Measurements from ENCODE around the gene CACNA1C. TPM values are rescaled to one million over a fixed set of nuclear protein-coding genes. Genes with fewer than 3 reads are reported as not detected.
A peak's percentile ranks its signal among the peaks of the same experiment; 100 is the strongest.

CACNA1C gene
- total RNA-seq, 4 donors from 2014 or later: 44.1 to 104 (median 49.4) TPM

DNA sequence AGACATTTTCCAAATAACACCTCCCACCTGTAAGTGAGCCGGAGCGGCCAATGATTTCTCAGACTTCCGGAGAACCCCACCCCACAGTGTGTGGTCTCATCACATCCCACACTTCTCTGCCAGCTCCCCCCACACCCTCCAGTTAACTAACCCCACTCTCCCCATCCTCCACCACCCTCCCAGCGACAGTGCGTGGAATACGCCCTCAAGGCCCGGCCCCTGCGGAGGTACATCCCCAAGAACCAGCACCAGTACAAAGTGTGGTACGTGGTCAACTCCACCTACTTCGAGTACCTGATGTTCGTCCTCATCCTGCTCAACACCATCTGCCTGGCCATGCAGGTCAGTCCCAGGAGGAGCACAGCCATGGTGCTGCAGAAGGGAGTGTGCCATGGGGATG lies 557.6 kb downstream of the CACNA1C start:
- 99% methylated on average over 10 of the region's 11 CpGs for WGBS
- Histone ChIP-seq H3K9me3 (no peaks in the 10 kb centered on the region), H3K4me1 (peaks cover 11 to 26% (median 22%) of the 10 kb centered on the region in 4 donors), H3K27ac (replicated peaks in 1 of 4) (no peak overlapping the region), H3K27me3 (no peaks in the 10 kb centered on the region), H3K36me3 (peaks cover 20 to 99% (median 80%) of the 10 kb centered on the region in 4 donors), H3K4me3 (no peak overlapping the region)
- intact Hi-C loops (cut with DNase I): no loop called here
- no peak for TF ChIP-seq POLR2AphosphoS5 (IDR thresholded peaks at IDR 0.05)
- no peak for TF ChIP-seq POLR2A (IDR thresholded peaks at IDR 0.05; ENCODE audit: low read depth)
- TF ChIP-seq, protein P1, sequence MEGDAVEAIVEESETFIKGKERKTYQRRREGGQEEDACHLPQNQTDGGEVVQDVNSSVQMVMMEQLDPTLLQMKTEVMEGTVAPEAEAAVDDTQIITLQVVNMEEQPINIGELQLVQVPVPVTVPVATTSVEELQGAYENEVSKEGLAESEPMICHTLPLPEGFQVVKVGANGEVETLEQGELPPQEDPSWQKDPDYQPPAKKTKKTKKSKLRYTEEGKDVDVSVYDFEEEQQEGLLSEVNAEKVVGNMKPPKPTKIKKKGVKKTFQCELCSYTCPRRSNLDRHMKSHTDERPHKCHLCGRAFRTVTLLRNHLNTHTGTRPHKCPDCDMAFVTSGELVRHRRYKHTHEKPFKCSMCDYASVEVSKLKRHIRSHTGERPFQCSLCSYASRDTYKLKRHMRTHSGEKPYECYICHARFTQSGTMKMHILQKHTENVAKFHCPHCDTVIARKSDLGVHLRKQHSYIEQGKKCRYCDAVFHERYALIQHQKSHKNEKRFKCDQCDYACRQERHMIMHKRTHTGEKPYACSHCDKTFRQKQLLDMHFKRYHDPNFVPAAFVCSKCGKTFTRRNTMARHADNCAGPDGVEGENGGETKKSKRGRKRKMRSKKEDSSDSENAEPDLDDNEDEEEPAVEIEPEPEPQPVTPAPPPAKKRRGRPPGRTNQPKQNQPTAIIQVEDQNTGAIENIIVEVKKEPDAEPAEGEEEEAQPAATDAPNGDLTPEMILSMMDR (IDR thresholded peaks at IDR 0.05): no peak
- TF ChIP-seq EP300 (IDR thresholded peaks at IDR 0.05): no peak
- no peak for DNase-seq (ENCODE audit: extremely low spot score)

DNA sequence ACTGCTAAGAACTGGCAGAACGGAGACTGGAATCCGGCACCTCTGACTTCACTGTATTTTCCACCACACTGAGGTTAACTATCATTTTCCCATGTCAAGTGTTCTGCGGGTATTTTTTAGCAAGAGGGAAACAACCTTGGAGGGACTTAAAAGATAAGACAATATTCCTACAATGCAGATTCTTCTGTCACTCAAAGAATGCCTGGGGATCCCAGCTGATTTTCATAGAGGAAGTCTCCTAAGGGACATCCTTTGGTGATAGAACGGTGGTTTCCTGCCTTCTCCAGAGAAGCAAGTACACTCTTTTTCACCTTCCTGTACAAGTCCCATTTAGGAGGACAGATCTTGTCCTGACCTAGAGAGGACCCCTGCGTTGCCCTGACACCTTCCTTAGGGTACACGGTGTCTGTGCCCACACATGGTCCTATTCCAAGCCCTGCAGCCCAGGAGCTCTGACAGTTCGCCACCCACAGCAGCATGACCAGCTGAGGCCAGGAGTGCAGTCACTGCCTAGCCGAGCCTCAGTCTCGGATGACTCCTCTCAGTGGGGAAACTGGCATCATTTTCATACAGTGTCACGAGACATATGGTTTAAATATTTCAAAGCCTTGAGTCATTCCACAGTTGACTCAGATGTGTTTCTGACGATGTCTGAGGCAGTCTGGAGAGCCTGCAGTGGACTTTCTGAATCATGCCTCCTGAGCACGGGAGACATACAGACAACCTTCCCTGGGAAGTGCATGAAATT lies 560.7 kb downstream of the CACNA1C start:
- DNase-seq (ENCODE audit: extremely low spot score): no peak
- H3K27me3 ChIP-seq: no peaks in the 10 kb centered on the region
- intact Hi-C loops (cut with DNase I): no loop called here
- H3K36me3 ChIP-seq: peaks cover 2 to 91% (median 81%) of the 10 kb centered on the region in 4 donors
- peaks cover 11 to 31% (median 24%) of the 10 kb centered on the region in 4 donors for H3K4me1 ChIP-seq
- no peaks in the 10 kb centered on the region for H3K9me3 ChIP-seq
- H3K4me3 ChIP-seq: no peak overlapping the region
- TF ChIP-seq POLR2AphosphoS5 (IDR thresholded peaks at IDR 0.05) (peak; percentile 74 to 79), EP300 (IDR thresholded peaks at IDR 0.05) (no peak)
- 55% methylated on average over 6 of the region's 12 CpGs for WGBS
- peak overlapping the region; percentile 54 to 75 (median 67) for H3K27ac ChIP-seq (replicated peaks in 1 of 4)

DNA sequence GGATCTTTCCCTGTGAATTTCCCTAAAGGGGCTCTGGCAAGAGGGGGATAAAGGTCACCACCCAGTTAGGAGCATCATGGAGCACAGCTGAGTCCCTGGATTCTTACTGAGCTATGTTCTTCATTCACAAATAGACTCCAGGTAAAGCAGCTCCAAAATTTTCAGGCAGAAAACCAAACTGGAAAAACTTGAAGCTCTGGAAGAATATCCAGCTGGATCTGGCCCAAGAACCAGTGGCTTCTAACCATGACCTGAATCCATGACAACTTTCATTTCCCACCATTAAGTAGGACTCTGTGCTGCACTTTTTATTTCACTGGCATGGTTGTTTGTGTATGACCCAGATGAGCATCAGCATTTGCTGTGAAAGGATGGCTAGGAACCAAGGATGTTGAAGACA lies 561.6 kb downstream of the CACNA1C start:
- no peaks in the 10 kb centered on the region for H3K27me3 ChIP-seq
- peaks cover 11 to 31% (median 24%) of the 10 kb centered on the region in 4 donors for H3K4me1 ChIP-seq
- H3K27ac ChIP-seq (replicated peaks in 1 of 4): peak overlapping the region; percentile 21 to 75 (median 64)
- no peak overlapping the region for H3K4me3 ChIP-seq
- no peaks in the 10 kb centered on the region for H3K9me3 ChIP-seq
- intact Hi-C loops (cut with DNase I): no loop called here
- H3K36me3 ChIP-seq: peaks cover 0 to 88% (median 81%) of the 10 kb centered on the region in 4 donors
- TF ChIP-seq, protein P1 (IDR thresholded peaks at IDR 0.05): no peak
- TF ChIP-seq POLR2AphosphoS5 (IDR thresholded peaks at IDR 0.05) (no peak), POLR2A (IDR thresholded peaks at IDR 0.05; ENCODE audit: low read depth) (no peak), EP300 (IDR thresholded peaks at IDR 0.05) (no peak)
- no peak for DNase-seq (ENCODE audit: extremely low spot score)

DNA sequence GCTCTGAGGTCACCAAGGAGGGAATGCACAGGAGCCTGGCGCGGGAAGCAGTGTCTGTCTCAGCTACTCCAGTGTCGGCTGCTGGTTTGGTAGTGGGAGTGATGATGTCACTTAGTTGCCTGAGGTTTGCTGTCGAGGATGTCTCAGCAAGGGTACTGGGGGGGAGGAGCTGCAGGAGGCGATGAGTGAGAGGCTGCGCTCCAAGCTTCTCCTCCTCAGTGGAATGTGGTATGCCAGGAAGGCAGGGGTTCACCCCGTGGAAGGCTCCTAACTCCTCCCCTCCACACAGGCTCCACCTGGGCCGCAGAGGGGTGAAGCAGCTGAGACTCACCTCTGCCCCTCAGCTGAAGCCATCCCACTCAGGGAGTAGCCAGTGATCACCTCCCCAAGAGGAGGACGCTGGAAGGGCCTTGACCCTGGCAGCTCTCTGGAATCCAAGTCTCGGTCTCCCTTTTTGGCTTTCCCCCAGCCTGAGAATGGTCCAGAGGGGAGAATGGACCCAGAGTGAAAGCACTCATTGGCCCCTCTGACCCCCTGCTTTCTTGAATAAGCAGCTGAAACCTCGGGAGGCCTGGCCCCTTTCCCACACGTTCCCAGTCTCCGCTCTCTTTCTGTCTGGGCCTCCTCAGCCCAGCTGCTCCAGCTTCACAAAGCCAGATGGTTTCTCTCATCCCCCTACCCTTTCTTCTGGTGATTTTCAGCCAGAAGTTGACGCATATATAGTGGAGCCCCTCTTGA lies 563.0 kb downstream of the CACNA1C start:
- intact Hi-C loops (cut with DNase I): no loop called here
- Histone ChIP-seq H3K36me3 (peaks cover 0 to 88% (median 79%) of the 10 kb centered on the region in 4 donors), H3K4me1 (peaks cover 11 to 31% (median 24%) of the 10 kb centered on the region in 4 donors), H3K27ac (replicated peaks in 1 of 4) (no peak overlapping the region), H3K9me3 (no peaks in the 10 kb centered on the region), H3K27me3 (no peaks in the 10 kb centered on the region), H3K4me3 (no peak overlapping the region)
- no peak for DNase-seq (ENCODE audit: extremely low spot score)
- 64% methylated on average over 6 of the region's 14 CpGs for WGBS
- TF ChIP-seq, protein P1 (IDR thresholded peaks at IDR 0.05): no peak
- TF ChIP-seq POLR2AphosphoS5 (IDR thresholded peaks at IDR 0.05): no peak
- no peak for TF ChIP-seq POLR2A (IDR thresholded peaks at IDR 0.05; ENCODE audit: low read depth)
- TF ChIP-seq EP300 (IDR thresholded peaks at IDR 0.05): no peak

DNA sequence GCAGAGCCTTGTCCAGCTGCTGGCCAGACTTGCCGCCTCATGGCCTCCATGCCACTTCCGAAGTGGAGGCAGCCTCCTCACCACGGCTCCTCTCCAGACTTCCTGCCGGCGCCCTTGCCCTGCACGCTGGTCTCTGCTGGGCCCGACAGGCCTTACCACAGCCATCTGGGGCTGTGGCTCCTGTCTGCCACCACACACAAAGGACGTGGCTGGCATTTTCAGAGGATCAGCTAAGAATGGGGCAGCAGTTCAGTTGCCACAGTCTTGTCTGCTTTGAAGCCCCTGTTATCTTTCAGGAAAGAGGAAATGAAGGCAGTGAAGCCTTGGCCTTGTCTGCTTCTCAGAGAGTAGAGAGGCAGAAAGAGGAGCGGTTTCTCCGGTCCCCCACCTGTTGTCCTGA lies 564.0 kb downstream of the CACNA1C start:
- Histone ChIP-seq H3K4me3 (no peak overlapping the region), H3K27ac (replicated peaks in 1 of 4) (no peak overlapping the region), H3K27me3 (no peaks in the 10 kb centered on the region), H3K36me3 (peaks cover 0 to 88% (median 82%) of the 10 kb centered on the region in 4 donors), H3K4me1 (peaks cover 11 to 31% (median 24%) of the 10 kb centered on the region in 4 donors), H3K9me3 (no peaks in the 10 kb centered on the region)
- intact Hi-C loops (cut with DNase I): no loop called here
- no peak for DNase-seq (ENCODE audit: extremely low spot score)
- TF ChIP-seq, protein P1 (IDR thresholded peaks at IDR 0.05): no peak
- TF ChIP-seq EP300 (IDR thresholded peaks at IDR 0.05) (no peak), POLR2AphosphoS5 (IDR thresholded peaks at IDR 0.05) (no peak), POLR2A (IDR thresholded peaks at IDR 0.05; ENCODE audit: low read depth) (no peak)
- 79% methylated on average over 10 of the region's 10 CpGs for WGBS
